Activated naive CD8-positive, alpha-beta T cell treated with anti-CD3 and anti-CD28 coated beads for 36 hours (primary cell): ENCODE measurements around the gene RND2. TPM values are rescaled to one million over a fixed set of nuclear protein-coding genes. Genes with fewer than 3 reads are reported as not detected.

Source experiments
- DNase-seq: peaks from one replicate; pipeline ENCODE4 v3.0.0; 2021
- H3K27ac Mint-ChIP-seq: one replicate; pipeline ENCODE4 v1.8.0; 2022; ENCODE audit warnings: mild to moderate bottlenecking, moderate library complexity, mixed read lengths
- H3K27me3 Mint-ChIP-seq: one replicate; pipeline ENCODE4 v1.8.0; 2022; ENCODE audit warnings: mild to moderate bottlenecking, mixed read lengths
- H3K36me3 Mint-ChIP-seq: one replicate; pipeline ENCODE4 v1.8.0; 2021; ENCODE audit warnings: mild to moderate bottlenecking, mixed read lengths
- H3K4me1 Mint-ChIP-seq: one replicate; pipeline ENCODE4 v1.8.0; 2021; ENCODE audit warnings: mixed read lengths
- H3K4me3 Mint-ChIP-seq: one replicate; pipeline ENCODE4 v1.8.0; 2022; ENCODE audit warnings: mild to moderate bottlenecking, moderate library complexity, mixed read lengths
- H3K9me3 Mint-ChIP-seq: one replicate; pipeline ENCODE4 v1.8.0; 2022; ENCODE audit warnings: mixed read lengths
- total RNA-seq, 2 experiments: library from RNA; stranded (reverse); gene quantifications; one replicate each; pipeline ENCODE4 v1.2.3, GENCODE V29; 2021

The RND2 gene
- total RNA-seq, 2 experiments from 2014 or later = not detected

- Mint-ChIP-seq H3K4me1 (no peaks in the 10 kb centered on the region), H3K27me3 (no peaks in the 10 kb centered on the region), H3K9me3 (no peaks in the 10 kb centered on the region), H3K36me3 (peaks cover 33% of the 10 kb centered on the region), H3K27ac (no peak overlapping the region), H3K4me3 (no peak overlapping the region)
- DNase-seq = no peak
These were observed 44.4 kb downstream of the RND2 start for GRCh38 chr17:43069368-43069898.

DNA sequence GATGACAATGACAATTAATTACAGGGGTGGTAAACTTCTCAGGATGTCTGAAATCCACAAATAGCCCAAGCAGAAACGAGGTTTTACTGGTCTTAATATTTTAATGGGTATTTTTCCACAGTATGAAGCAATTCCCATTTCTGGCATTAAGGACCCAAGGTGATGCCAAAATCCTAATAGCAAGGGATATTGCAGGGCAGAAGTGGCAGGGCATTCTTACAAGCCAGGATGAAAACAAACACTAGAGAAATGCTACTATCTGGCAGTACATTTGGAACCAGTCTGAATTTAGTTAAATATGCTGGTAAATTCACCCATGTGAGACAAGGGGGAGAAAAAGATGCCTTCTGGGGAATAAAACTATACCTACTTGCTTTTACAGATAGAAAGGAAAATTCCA is 45.2 kb downstream of the RND2 start:
- no peak overlapping the region for H3K27ac Mint-ChIP-seq
- H3K36me3 Mint-ChIP-seq = peaks cover 35% of the 10 kb centered on the region
- DNase-seq = no peak
- no peaks in the 10 kb centered on the region for H3K9me3 Mint-ChIP-seq
- H3K27me3 Mint-ChIP-seq = no peaks in the 10 kb centered on the region
- no peak overlapping the region for H3K4me3 Mint-ChIP-seq
- H3K4me1 Mint-ChIP-seq = no peaks in the 10 kb centered on the region

GRCh38 chr17:43070872-43071271 is 45.8 kb downstream of the RND2 start:
- no peak for DNase-seq
- H3K4me3 Mint-ChIP-seq = no peak overlapping the region
- H3K36me3 Mint-ChIP-seq = peaks cover 35% of the 10 kb centered on the region
- H3K4me1 Mint-ChIP-seq = no peaks in the 10 kb centered on the region
- H3K27ac Mint-ChIP-seq = no peak overlapping the region
- H3K9me3 Mint-ChIP-seq = no peaks in the 10 kb centered on the region
- H3K27me3 Mint-ChIP-seq = no peaks in the 10 kb centered on the region

- no peak overlapping the region for H3K4me3 Mint-ChIP-seq
- H3K4me1 Mint-ChIP-seq = no peaks in the 10 kb centered on the region
- peaks cover 29% of the 10 kb centered on the region for H3K36me3 Mint-ChIP-seq
- DNase-seq = no peak
- H3K9me3 Mint-ChIP-seq = no peaks in the 10 kb centered on the region
- no peaks in the 10 kb centered on the region for H3K27me3 Mint-ChIP-seq
- no peak overlapping the region for H3K27ac Mint-ChIP-seq
These were observed 49.8 kb downstream of the RND2 start for GRCh38 chr17:43074869-43075268.

DNA sequence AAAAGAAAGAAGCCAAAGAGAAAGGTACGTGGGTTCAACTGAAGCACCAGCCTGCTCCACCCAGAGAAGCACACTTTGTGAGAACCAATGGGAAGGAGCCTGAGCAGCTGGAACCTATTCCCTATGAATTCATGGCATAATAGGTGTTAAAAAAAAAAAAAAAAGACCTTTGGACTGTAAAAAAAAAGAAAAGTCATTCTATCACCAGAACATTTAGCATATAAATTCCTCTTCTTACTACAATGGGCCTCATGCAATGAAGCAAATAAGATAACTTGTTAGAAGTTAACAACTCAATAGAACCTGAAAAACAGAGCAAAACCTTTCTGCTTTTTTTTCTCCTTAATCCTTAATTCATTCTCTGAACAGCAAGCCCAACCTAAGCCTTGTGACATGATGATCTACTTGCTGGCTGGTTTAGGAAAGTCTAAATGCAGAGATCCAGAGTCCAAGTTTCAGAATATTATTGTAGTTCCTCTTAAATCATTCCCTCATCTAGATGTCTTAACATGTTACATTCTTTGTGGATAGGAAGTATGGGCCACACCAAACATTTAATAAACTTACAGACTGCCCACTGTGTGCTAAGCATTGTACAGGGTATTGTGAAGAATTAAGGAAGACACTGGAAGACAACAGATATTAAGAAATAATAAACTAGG is 54.7 kb downstream of the RND2 start:
- Mint-ChIP-seq H3K9me3 (no peaks in the 10 kb centered on the region), H3K27me3 (no peaks in the 10 kb centered on the region), H3K4me1 (no peaks in the 10 kb centered on the region), H3K36me3 (peaks cover 28% of the 10 kb centered on the region), H3K27ac (no peak overlapping the region), H3K4me3 (no peak overlapping the region)
- no peak for DNase-seq

Other genes with a start within 250 kb of the RND2 start
- under 1 TPM; 0.25 to 0.26 TPM for gene WNK4, start 244.6 kb upstream of the RND2 start, total RNA-seq
- gene COA3, start 226.5 kb upstream of the RND2 start, total RNA-seq = 10 to 100 TPM; 42.0 to 42.2 TPM
- gene CNTD1, start 226.4 kb upstream of the RND2 start, total RNA-seq = not detected
- 10 to 100 TPM; 87.5 to 88.3 TPM for gene BECN1, start 200.9 kb upstream of the RND2 start, total RNA-seq
- gene PSME3, start 191.8 kb upstream of the RND2 start, total RNA-seq = 100 to 1,000 TPM; 227 to 235 TPM
- gene AOC2, start 180.7 kb upstream of the RND2 start, total RNA-seq = 1 to 10 TPM; 1.9 to 2.6 TPM
- gene AOC3, start 174.0 kb upstream of the RND2 start, total RNA-seq = 1 to 10 TPM; 1.2 to 1.5 TPM
- not detected for gene G6PC1, start 124.4 kb upstream of the RND2 start, total RNA-seq
- gene AARSD1, start 60.8 kb upstream of the RND2 start, total RNA-seq = 10 to 100 TPM; 80.2 to 87.4 TPM
- 1 to 10 TPM in 1 of 2 experiments, under 1 TPM in 1; 0.95 to 1.8 TPM for gene PTGES3L, start 45.2 kb upstream of the RND2 start, total RNA-seq
- 10 to 100 TPM in 1 of 2 experiments, 1 to 10 TPM in 1; 9.6 to 10.2 TPM for gene RUNDC1, start 44.7 kb upstream of the RND2 start, total RNA-seq
- 1,000 to 10,000 TPM; 1,508 to 1,555 TPM for gene RPL27, start 26.8 kb upstream of the RND2 start, total RNA-seq
- 10 to 100 TPM; 43.8 to 49.5 TPM for gene IFI35, start 18.4 kb upstream of the RND2 start, total RNA-seq
- gene VAT1, start 2.8 kb upstream of the RND2 start, total RNA-seq = 10 to 100 TPM; 20.8 to 23.0 TPM
- gene BRCA1, start 100.1 kb downstream of the RND2 start, total RNA-seq = 10 to 100 TPM; 84.1 to 86.7 TPM
- gene NBR1, start 146.0 kb downstream of the RND2 start, total RNA-seq = 10 to 100 TPM; 36.7 to 36.9 TPM
- gene TMEM106A, start 186.6 kb downstream of the RND2 start, total RNA-seq = 10 to 100 TPM in 1 of 2 experiments, 1 to 10 TPM in 1; 9.0 to 10.6 TPM
- not detected for gene CCDC200, start 203.4 kb downstream of the RND2 start, total RNA-seq
- gene RNU2-1, start 208.7 kb downstream of the RND2 start, total RNA-seq = 1,000 to 10,000 TPM; 3,764 to 4,468 TPM